HG03571 (cell line): ENCODE data around the gene CCDC170.
"Not testable (repeated sequence)": the region's sequence is repeated elsewhere in the genome, so short reads cannot be mapped to it uniquely, and the experiment has no call there.

ENCODE experiments used
- ATAC-seq: cut with Tn5 transposase; IDR thresholded peaks from one replicate; pipeline ENCODE4 v1.9.1; 2021; ENCODE audit not compliant: unreplicated experiment

CCDC170 gene

DNA sequence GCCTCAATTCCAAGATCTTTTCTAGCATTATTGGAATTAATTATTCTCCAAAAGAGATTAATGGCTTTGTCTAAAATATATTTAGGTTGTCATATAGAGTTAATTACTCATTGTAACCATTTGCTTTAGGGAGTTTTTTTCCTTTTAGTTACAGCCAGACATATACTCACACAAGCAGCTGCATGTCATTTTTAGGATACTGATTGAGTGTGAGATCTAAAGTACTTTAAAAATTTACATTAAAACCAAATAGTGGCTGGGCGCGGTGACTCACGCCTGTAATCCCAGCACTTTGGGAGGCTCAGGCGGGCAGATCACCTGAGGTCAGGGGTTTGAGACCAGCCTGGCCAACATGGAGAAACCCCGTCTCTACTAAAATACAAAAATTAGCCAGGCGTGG, 51.1 kb downstream of the CCDC170 start:
- ATAC-seq: not testable (repeated sequence)

DNA sequence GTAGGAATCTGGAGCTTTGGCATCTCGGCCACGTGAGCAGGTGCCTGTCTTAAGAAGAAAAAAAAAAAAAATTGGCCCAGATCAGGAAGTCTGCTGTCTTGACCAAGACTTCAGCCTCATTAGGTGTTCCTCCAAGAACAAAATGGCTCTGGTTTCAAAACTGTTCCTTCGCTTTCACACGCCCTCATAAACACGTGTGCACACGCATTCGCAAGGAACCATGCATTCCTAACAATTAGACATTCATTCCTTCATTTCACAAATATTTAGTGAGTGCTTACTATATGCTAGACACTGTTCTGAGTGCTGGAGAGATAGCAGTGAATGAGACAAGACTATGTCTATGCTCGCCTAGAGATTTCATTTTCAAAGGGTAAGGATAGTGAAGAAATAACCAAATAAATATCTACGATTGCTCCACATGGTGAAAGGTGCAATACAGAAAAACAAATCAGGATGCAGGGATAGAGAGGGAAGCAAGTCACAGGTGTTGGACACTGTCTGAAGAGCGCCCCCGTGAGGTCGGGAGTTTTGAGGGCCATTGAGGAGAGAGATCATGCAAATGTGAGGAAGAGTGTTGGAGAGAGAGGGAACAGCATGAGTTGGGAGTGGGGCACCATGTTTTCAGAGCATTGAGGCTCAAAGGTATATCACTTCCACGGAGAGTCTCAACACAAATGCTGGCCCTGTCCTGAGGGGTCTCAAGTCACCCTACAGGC, 53.3 kb downstream of the CCDC170 start:
- ATAC-seq: no peak

DNA sequence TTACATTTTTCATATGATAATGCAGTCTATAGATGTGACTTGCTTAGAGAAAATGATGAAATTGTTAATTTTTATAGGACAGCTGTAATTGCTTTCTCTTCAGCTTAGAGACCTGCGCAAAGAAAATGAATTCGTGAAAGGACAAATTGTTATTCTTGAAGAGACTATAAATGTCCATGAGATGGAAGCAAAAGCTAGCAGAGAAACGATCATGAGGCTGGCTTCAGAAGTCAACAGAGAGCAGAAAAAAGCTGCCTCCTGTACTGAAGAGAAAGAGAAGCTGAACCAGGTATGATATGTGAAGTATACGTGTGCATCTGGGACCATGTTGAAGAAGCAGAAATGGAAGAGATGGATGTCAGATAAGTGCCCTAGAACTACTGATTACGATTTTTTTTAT, 54.4 kb downstream of the CCDC170 start:
- ATAC-seq: no peak

DNA sequence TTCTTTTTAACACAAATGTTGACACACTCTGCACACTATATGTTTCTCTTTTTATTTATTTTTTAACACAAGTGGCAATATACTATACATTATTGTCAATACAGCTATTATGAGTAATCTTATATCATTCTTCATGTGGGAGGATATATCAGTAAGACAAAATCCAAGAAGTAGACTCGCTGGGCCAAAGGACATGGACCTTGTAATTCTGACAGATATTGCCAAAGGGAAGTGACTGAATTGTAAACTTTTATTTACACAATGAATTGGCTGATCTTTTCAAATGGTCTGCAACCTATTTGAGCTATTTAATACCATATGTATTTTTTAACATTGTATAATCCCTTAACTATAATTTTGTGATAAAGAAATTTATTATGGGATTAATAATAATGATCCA, 56.0 kb downstream of the CCDC170 start:
- ATAC-seq: no peak

DNA sequence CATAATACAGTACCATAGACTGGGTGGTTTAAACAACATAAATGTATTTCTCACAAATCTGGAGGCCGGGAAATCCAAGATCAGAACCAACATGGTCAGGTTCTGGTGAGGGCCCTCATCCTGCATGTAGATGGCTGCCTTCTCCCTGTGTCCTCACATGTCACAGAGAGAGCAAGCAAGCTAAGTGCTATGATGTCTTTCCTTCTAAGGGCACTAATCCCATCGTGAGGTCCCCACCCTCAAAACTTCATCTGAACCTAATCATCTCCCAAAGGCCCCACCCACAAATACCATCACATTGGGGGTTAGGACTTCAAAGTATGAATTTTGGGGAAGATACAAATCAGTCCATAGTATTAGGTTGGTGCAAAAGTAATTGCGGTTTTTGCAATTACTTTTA, 56.8 kb downstream of the CCDC170 start:
- ATAC-seq: no peak

DNA sequence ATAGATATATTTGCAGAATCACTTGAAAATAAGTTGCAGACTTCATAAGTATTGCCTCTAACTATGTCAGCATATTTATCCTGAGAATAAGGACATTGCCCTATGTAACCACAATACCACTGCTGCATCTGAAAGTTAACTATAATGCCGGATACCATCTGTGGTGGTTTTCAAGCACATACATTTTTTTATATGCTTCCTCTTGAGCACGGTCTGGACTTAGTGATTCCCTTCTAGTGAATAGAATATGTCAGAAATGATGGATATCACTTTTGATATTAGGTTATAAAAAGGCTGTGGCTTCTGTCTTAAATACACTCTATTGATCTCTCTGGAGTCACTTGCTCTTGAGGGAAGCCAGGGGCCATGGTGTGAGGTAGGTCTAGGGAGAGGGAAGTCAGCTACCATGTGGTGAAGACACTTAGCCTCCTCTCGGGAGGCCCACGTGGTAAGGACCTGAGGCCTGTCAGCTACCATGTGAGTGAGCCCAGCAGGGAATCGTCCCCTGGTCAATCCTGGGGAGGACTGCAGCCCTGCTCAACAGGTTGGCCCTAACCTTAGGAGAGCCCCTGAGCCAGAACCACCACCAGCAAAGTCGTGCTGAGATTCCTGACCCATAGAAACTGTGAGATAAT, 57.5 kb downstream of the CCDC170 start:
- no peak for ATAC-seq

DNA sequence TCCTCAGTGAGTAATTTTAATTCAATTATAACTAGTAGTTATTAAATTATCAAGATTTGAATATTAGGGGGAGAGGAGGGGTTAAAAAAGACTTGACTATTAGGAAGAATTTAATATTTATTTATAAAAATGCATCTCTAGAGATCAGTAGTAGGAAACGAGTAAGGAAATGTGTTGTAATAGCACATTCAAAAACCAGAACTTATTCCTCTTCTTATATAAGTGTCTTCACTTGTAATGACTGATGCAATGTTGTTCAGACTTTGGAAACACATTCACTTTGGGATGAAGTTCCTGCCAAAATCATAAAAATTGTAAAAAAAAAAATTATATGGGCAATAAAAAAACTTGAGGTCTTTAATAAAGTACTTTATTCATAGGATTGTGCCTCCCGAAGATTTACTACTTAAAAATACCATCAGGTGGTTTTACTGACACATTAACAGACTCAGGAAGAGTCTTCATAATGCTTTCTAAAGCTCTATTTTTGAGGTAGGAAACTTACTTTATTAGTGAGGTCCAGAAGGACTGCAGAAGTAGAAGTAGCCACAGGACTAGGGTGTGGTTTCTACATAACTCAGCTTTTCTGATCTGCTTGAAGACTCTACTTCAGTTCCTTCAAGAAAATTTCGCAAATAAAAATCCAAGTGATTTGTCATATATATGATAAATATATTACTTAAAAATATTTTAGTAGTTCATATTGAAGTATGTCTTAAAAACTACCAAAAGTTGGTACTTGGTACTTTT, 59.8 kb downstream of the CCDC170 start:
- ATAC-seq: no peak

DNA sequence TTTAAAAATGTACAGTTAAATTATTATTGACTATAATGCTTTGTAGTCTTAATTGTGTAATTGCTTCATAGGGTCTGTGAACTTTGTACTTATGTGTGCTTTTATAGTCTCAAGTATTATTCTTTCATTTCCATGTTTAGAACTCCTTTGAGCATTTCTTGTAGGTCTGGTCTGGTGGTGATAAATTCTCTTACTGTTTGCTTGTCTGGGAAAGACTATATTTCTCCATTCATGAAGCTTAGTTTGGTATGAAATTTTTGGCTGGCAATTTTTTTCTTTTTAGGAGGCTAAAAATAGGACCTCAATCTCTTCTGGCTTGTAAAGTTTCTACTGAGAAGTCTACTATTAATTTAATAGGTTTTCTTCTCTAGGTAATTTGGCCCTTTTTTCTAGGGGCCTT, 67.4 kb downstream of the CCDC170 start:
- ATAC-seq: no peak

DNA sequence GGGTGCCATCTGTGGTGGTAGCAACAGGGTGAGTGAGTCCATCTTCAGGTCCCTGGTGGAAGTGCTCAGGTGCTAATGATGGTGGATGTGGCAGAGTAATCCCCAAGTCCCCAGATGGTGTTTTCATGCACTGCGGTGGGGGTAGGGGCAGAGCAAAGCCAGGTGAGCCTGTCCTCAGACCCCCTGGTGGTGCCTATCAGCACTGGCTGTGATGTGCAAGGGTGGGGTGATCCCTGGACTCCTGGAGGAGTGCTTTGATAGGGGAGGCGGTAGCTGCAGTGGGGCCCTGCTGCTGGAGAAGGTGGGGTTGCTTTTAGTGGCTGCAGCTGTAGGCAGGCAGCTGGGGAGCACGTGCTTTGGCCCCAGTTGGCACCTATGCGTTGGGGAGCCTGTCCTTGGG, 70.8 kb downstream of the CCDC170 start:
- no peak for ATAC-seq

DNA sequence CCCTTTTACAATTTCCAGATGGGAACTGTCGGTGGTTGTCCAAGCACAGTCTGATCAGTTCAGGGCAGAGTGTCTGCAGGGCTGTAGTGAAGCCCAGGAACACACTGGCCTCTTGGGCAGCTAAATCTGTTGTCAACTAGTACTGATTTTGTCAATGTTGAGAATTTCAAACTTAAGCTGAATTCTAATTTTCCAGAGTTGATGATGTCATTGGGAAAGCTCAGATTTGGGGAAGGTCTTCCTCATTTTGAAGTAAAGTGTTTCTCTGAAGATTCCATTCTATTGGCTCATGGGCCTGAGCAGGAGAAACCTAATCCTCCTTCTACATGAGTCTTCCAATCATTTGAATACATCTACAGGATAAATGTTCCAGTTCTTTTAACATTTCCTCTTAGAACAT, 72.1 kb downstream of the CCDC170 start:
- ATAC-seq: no peak

DNA sequence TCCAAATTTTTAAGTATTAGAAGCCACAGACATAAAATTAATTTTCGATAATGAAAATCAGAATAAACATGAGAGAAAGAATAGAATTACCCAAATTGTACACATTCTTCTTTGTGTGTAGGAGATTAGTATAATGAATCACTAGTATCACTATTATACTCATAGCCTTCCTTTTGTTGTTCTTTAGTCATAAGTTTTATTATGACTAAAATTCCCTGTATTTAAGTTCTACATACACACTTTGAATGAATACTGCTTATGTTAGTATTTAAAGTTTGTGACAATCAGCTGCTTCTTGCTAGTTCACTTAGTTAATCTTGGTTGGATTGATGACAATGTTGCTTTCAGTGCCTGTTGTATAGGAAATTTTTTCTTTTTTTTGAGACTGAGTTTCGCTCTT, 72.7 kb downstream of the CCDC170 start:
- ATAC-seq: no peak

DNA sequence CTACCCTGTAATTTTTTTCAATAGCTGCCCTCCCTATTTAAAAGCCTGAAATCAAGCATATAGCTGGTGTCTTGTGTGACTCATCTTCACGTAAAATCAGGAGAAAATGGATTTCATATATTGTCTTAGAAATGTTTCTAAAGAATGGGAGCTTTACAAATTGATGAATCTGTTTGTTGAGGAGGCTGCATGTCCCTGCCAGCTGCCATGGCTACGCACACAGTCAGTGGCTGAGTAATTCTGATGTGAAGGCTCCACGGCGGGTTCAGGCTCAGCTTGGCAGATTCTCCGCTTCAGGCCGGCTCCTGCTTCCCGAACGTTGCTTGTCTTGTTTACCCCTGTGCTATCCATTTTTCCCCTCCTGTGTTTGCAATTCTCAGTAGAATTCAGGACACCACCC, 82.8 kb downstream of the CCDC170 start:
- no peak for ATAC-seq

DNA sequence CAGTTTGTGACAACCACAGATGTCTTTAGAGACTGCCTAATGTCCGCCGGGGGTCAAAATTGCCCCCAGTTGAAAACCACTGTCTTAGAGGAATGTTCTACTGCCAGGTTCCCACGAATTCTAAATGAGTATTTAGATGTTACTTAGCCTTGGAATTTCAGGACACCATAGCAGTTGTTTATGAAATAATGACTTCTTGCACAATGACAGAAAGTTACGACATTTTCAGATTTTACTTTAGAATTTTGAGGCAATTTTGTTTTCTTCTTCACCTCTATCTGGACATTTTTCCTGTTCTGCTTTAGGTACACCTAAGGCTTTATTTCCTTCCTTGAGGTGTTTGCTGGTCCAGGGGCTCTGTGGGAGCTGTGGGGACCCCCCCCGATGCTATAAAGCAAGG, 83.4 kb downstream of the CCDC170 start:
- no peak for ATAC-seq

DNA sequence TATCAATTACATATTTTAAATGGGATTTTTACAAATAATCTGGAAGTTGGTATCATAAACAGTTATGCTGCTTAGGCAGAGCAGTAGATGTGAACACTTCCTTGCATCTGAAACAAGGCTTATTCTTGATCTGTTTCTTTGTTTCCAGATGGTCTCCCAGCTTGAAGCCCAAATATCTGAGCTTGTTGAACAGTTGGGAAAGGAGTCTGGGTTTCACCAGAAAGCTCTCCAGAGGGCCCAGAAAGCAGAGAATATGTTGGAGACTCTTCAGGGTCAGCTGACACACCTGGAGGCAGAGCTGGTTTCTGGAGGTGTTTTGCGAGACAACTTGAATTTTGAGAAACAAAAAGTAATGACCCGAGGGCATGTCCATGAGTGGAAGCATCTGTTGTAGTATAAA, 91.9 kb downstream of the CCDC170 start:
- no peak for ATAC-seq

DNA sequence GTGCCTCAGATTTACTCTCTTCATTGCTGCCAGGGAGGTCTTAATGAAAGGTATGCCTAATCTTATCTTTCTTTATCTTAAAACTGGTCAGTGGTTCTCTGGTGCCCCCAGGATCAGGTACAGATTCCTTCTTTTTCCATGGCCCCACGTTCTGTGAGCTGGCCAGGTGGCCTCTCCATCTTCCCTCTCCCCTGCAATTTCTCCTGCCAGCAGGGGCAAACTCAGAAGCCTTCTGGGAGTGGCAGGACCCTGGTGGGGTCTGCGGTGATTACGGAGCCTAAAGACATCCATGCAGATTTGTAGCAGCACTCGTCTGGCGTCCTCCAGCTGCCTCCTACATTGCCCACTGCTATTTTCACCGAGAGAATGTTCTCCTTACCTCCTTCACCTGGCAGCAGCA, 95.8 kb downstream of the CCDC170 start:
- no peak for ATAC-seq

DNA sequence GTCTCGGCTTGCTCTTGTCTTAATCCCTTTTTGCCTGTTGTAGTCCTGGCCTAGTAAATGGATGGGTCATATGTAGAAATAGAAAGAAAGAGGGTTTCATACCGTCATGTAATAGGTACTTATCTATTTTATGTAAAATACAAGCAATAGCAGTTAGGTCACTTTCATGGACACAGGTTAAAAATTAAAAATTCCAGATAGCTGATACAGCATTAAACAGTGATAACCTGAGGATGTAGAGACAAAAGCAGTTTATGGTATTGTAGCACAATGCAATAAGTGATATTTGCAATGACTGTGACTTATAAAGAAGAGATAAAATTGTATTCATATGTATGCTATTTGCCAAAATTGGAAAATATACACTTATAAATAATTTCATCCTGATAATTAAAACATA, 96.9 kb downstream of the CCDC170 start:
- no peak for ATAC-seq

DNA sequence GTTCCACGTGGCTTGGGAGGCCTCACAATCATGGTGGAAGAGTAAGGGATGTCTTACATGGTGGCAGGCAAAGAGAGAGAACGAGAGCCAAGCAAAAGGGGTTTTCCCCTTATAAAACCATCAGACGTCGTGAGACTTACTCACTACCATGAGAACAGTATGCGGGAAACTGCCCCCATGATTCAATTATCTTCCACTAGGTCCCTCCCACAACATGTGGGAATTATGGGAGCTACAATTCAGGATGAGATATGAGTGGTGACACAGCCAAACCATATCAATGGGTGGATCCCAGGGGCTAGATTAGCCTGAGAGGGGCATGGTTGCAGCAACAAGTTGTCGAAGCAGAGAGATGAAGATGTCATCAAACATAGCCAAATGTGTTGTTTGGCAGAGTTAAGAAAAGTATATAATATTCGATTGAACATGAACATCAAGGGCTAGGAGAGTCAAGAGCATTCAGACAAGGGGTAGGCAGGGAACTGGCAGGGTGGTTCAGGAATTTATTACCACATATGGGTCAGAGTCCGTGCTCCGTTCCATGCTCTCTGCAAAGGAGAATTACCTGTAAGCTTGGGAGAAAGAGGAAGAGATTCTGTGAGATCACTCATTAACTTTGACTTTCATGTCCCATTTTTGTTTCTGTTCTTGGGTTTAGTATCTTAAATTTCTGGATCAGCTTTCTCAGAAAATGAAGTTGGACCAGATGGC, 98.8 kb downstream of the CCDC170 start:
- ATAC-seq: no peak

DNA sequence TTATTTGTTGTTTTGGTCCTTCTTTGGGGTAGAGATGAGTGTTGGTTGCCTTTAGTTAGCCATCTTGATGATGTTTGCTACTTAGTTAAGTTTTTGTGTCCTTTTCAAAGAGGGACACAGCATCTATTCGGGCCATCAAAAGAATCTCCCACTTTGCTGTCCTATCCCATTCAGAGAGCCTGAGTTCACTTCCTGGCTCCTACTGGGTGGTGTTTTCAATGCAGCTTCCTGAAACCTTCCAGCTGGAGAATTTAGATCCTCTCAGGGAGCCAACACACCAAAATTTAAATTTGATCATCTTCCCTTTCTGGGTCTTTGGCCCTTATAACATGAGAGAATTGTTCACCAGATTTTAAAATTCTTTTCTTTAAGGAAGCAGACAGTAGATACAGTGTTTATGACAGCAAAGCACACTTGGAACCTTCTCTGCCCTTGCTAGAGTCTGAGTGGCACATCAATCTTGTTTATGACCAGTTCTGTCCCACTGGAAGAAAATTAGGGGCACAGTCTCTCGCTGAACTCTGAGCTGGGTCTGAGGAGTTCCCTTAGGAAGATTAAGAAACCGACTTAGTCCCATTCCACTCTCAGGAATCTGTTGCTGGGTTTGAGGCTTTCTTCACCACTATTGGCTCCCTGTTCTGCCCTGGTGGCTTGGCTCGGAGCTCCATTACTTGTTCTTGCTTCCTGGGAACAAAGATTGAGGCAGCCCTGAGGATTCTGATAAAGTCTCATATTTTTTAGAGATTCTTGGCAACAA, 115.5 kb downstream of the CCDC170 start:
- ATAC-seq: no peak

DNA sequence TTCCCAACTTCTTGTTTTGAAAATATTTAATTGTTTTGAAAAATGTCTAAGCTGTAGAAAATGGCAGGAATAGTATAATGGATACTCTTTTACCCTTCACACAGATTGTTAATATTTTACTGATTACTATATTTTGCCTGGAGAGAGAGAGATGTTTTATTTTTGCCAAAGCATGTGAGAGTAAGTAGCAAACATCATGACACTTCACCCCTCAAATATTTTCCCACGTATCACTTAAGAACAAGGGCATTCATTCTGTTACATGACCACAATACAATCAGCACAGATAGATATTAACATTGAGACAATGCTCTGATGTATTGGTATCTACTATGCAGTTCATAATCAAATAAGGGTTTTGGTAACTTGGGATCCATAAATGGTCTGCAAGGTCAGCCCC, 116.5 kb downstream of the CCDC170 start:
- no peak for ATAC-seq

DNA sequence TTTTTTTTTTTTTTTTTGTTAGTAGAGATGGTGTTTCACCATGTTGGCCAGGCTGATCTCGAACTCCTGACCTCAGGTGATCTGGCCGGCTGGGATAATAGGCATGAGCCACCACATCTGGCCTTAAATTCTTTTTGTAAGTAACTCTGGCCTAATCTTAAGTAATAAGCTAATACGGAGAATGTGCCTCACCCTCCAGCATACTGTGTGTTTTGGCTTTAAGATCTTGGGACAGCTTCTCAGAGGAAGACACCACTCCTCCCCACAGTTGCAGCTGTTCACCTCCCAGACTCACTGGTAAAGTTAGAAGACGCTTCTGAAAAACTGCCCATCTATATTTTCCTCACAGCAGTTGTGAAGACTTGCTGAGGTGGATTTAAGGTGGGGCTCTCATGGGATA, 120.8 kb downstream of the CCDC170 start:
- no peak for ATAC-seq

DNA sequence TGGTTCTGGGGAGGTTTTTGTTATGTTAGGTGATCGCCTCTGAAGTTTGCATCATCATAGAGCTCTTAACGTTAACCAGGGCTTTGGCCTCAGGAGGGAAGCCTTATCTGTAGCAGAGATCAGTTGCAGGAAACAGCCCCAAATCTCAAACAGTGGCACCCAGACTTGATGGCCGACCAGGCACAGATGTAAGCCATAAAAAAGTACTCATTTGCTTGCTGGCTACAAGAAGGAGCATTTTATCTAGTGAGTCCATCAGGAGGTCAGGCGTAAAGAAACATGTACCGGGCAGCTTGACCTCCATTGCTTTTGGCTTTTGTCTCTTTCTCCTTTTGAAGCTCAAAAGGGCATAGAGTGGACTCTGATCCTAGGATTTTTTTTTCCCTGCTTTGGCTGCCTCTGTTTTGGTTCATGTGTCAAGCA, 122.3 kb downstream of the CCDC170 start:
- ATAC-seq: no peak
